T-helper 2 cell (primary cell): ENCODE measurements around the gene OR1L8.
"Not testable (repeated sequence)": the region's sequence is repeated elsewhere in the genome, so short reads cannot be mapped to it uniquely, and the experiment has no call there.

Experiments
- DNase-seq, 5 experiments: peaks; one replicate each; pipeline versions ENCODE4 v3.0.0 to v3.0.0-alpha.2; 2012 to 2022
- total RNA-seq, 2 donors: gene quantifications; one replicate each; lab custom pipeline; 2026; lab: John Stamatoyannopoulos, UW

Gene OR1L8, protein sequence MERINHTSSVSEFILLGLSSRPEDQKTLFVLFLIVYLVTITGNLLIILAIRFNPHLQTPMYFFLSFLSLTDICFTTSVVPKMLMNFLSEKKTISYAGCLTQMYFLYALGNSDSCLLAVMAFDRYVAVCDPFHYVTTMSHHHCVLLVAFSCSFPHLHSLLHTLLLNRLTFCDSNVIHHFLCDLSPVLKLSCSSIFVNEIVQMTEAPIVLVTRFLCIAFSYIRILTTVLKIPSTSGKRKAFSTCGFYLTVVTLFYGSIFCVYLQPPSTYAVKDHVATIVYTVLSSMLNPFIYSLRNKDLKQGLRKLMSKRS
- total RNA-seq = 0 reads per million in 2 donors

GRCh38 chr9:122583284-122583683, at the start of gene OR1L8:
Gene OR1L8 (minus strand): TSS chr9:122583384. CDS start chr9:122568477, 14,907 bp downstream.
- DNase-seq = not testable (repeated sequence)

DNA sequence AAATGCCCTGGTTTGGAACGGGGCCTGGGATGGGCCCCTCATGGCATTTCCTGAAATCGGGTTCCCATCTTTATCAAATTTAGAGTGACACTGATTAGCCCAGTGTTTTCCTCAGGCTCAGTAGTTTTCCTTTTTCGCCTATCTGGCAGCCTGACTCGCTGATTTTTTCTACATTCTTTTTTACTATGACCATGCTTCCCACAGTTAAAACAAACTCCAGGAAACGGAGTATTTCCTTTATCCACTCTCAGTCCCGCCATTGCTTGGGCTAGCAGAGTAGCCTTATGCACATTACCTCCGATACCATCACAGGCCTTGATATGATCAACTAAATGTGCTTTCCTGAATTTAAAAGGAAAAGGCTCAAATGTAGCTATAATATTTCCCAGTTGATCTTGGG, 36.8 kb upstream of the OR1L8 start:
- DNase-seq = no peak

DNA sequence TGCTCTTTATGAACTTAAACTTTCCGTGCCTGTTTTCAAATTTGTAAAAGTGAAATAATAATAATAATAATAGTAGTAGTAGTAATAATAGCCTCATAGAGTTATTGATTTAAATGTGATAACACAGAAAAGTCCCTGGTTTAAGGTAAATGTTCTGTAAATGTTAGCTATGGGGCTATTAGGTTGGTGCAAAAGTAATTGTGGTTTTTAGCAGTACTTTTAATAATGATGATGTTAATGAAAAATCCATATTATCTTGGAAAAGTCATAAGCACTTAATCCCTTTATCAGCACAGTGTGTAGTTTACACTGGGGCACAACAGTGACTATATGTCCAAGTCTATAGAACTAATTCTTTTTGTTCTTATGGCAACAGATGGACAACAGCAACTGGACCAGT, 31.2 kb upstream of the OR1L8 start, which contains the start of gene OR1Q1:
Gene OR1Q1 (plus strand): TSS at position 377 of the 400 bp plus-strand sequence. CDS start 0 bp downstream, at position 377.
- DNase-seq = no peak

- no peak for DNase-seq
Observed at GRCh38 chr9:122609804-122610203, 26.6 kb upstream of the OR1L8 start.

DNA sequence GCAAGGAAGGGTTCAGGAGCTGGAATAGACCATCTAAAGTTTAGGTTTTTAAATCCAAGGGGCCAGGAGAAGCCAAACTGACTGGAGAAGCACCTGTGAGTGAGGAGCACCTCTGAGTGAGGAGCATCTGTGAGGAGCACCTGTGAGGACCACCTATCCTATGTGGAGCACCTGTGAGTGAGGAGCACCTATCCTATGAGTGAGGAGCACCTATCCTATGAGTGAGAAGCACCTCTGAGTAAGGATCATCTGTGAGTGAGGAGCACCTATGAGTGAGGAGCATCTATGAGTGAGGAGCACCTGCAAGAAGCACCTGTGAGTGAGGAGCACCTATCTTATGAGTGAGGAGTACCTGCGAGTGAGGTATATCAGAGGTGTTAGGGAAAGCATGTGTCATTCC, 23.4 kb upstream of the OR1L8 start:
- no peak for DNase-seq

GRCh38 chr9:122605691-122606090, 22.5 kb upstream of the OR1L8 start:
- no peak for DNase-seq

- no peak for DNase-seq
Observed at GRCh38 chr9:122580360-122580759, 2.8 kb downstream of the OR1L8 start.

DNA sequence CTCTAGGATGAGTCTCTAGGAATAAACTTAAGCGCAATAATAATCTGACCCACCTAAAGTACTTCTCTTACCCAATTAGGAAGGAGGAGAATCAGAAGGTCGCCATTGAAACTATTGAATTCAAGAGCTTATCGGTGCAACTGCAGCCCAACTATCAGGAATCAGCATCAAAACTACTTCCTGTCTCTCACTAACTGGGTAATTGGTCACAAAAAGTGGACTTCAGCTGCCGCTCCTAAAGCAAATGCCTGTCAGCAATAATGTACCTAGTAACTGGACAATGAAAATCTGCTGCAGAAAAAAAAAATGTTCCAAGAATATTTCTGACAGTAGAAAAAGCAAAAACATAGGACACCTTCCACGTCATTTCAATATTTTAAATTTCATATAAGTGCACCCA, 3.3 kb downstream of the OR1L8 start:
- no peak for DNase-seq

- peak in 1 of 5 experiments; percentile 10 for DNase-seq
Observed at GRCh38 chr9:122572456-122572855, 10.7 kb downstream of the OR1L8 start.

GRCh38 chr9:122567901-122568300, 15.3 kb downstream of the OR1L8 start:
- DNase-seq = no peak

- DNase-seq = peak in 1 of 5 experiments; percentile 24
Observed at GRCh38 chr9:122562134-122562760, 20.9 kb downstream of the OR1L8 start.

DNA sequence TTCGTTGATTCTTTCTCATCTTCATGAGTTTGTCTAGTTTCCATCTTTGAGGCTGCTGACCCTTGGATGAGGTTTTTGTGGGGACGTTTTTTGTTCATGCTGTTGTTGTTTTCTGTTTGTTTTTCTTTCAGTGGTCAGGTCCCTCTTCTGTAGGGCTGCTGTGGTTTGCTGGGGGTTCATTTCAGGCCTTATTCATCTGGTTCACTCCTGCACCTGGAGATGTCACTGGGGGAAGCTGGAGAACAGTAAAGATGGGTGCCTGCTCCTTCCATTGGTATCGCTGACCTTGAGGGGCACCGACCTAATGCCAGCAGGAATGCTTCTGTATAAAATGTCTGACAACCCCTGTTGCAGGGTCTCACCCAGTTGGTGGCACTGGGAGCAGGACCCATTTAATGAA, 21.7 kb downstream of the OR1L8 start:
- DNase-seq = no peak

- no peak for DNase-seq
Observed at GRCh38 chr9:122552812-122553211, 30.4 kb downstream of the OR1L8 start, which contains the start of gene OR1N2. Gene OR1N2 (plus strand): TSS chr9:122553112. CDS start chr9:122553212, 100 bp downstream.

DNA sequence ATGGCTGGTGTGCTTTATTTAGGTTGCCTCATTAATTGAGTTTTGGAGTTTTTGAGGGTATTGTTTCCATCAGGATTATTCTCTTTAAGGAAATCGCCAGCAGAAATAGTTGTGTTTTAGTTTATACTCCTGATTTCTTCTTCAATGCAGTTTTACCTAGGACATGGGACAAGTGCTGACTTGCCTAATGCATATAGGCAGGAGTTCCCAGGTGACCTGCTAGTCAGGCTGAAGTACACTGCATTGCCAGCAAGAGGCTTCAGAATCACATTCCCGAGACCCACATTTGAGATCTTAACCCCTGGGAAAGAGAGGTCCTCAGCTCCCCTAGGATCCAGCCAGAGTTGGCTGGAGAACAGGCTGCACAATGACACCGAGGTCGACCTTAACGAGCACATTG, 31.8 kb downstream of the OR1L8 start:
- no peak for DNase-seq

DNA sequence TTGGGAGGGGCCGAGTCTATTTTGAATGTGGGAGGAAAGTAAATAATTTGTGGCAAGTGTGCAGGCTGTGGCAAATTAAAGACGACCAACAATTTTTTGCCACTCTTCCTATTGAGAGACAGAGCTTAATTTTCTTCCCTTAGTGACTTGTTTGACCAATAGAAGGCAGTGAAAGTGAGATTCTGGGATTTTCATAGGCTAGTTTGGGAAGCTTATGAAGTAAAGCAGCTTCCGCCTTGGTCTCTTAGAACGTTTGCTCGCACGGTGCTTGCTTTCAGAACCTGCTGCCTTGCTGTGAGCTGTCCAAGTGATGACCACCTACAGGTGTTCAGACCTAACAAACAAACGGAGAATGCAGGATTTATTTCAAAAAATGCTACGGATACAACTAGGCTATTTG, 37.0 kb downstream of the OR1L8 start:
- DNase-seq = no peak

DNA sequence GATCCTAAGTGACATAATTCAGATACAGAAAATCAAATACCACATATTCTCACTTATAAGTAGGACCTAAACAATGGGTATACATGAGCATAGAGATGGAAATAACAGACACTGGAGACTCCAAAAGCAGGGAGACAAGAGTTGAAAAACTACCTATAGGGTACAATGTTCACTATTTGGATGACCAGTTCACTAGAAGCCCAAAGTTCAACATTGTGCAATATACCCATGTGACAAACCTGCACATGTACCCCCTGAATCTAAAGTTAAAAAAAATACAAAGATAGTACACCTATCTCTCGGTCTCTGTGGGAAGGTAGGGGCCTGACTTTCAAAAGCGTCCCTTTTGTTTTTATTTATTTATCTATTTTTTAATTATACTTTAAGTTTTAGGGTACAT, 44.4 kb downstream of the OR1L8 start:
- DNase-seq = no peak

GRCh38 chr9:122537066-122537465, 46.1 kb downstream of the OR1L8 start:
- not testable (repeated sequence) for DNase-seq

GRCh38 chr9:122536134-122536533, 47.0 kb downstream of the OR1L8 start:
- DNase-seq = no peak

- not testable (repeated sequence) for DNase-seq
Observed at GRCh38 chr9:122531157-122531556, 52.0 kb downstream of the OR1L8 start.

- no peak for DNase-seq
Observed at GRCh38 chr9:122527193-122527592, 56.0 kb downstream of the OR1L8 start, which contains the start of gene OR1N1. Gene OR1N1 (minus strand): TSS chr9:122527293. CDS start chr9:122527293, 0 bp downstream.

DNA sequence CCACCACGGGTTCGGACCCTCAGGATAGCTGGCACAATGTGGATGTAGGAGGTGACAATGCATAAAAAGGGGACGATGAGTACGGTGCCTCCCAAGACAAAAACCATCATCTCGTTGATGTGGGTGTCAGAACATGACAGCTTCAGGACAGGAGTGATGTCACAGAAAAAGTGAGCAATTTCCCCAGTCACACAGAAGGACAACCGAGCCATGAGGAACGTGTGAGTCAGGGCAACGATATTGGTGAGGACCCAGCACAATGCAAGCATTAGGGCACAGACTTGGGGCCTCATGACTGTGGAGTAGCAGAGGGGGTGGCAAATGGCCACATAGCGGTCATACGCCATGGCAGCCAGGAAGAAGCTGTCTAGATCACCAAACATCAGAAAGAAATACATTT, 56.6 kb downstream of the OR1L8 start:
- DNase-seq = no peak

- no peak for DNase-seq
Observed at GRCh38 chr9:122519376-122519775, 63.8 kb downstream of the OR1L8 start.

DNA sequence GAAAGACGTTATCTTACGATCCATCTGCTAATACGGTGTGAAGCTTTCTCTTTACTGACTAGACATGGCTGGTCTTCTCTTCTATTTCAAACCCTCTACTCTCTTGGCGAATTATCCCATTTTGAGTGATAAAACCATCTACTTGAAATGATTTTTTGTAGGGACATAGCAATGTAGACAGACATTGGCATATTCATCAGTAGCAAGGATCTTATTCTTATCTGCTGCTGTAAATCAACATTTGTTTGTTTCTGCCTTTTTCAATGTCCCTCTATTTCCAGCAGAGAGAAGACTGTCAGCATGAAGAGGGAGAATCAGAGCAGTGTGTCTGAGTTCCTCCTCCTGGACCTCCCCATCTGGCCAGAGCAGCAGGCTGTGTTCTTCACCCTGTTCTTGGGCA, 64.3 kb downstream of the OR1L8 start, which contains the start of gene OR1J4:
Gene OR1J4 (plus strand): TSS at position 301 of the 400 bp plus-strand sequence. CDS start 0 bp downstream, at position 301.
- no peak for DNase-seq

DNA sequence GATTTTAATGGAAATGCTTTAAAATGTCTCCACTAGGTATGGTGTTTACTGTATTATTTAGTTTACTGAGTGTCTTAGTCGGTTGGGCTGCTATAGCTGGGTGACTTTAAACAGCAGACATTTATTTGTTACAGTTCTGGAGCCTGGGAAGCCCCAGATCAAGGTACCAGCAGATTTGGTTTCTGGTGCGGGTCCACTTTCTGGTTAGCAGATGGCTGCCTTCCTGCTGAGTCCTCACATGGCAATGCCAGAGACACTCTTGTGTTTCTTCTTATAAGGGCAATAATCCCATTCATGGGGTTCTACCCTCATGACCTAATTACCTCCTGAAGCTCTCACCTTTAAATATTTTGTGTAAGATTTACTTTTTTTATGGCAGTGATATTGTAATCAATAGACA, 65.0 kb downstream of the OR1L8 start:
- DNase-seq = no peak
